ENCODE data around the gene ZFP36. TPM values are rescaled to one million over a fixed set of nuclear protein-coding genes. Genes with fewer than 3 reads are reported as not detected.

The ZFP36 gene
- polyA plus RNA-seq, 2 of the 4 experiments (the other 2 are of a cell fraction): 22.1 to 29.1 TPM

GRCh38 chr19:39412100-39412866, 5.6 kb downstream of the ZFP36 start, which contains the start of gene PLEKHG2:
Gene PLEKHG2 (plus strand): TSS chr19:39412669. CDS start chr19:39414087, 1,418 bp downstream.
- peak; percentile 40 to 66 for ATAC-seq
- TF ChIP-seq PBX3 (IDR thresholded peaks at IDR 0.05): no peak; the same call in none of the 2 replicates
- TF ChIP-seq NR3C1 (IDR thresholded peaks at IDR 0.05): no peak
- peak; percentile 50 for TF ChIP-seq PHF8 (IDR thresholded peaks at IDR 0.05; ENCODE audit: borderline replicate concordance, low read depth)
- TF ChIP-seq CBX2 (IDR thresholded peaks at IDR 0.05; ENCODE audit: borderline replicate concordance, low read depth): no peak
- TF ChIP-seq KDM1A (IDR thresholded peaks at IDR 0.05; ENCODE audit: low read depth): no peak
- TF ChIP-seq KDM5A (IDR thresholded peaks at IDR 0.05): no peak; the same call in 1 of the 2 replicates
- TF ChIP-seq E2F6 (IDR thresholded peaks at IDR 0.05; ENCODE audit: borderline replicate concordance, low read depth): no peak
- peak; percentile 96 for TF ChIP-seq USF2 (IDR thresholded peaks at IDR 0.05)
- peak; percentile 98 for TF ChIP-seq TFCP2L1 (CRISPR knock-in tag; IDR thresholded peaks at IDR 0.05)
- TF ChIP-seq ZFP36 (IDR thresholded peaks at IDR 0.05; ENCODE audit: borderline replicate concordance, partially characterized antibody): peak; percentile 24
- peak; percentile 60; the same call in 1 of the 2 replicates for TF ChIP-seq FOXS1 (CRISPR knock-in tag; IDR thresholded peaks at IDR 0.05)
- TF ChIP-seq RFX5 (IDR thresholded peaks at IDR 0.05): peak; percentile 68
- no peak for TF ChIP-seq CHD4 (IDR thresholded peaks at IDR 0.05; ENCODE audit: borderline replicate concordance)
- TF ChIP-seq GATA3 (IDR thresholded peaks at IDR 0.05; ENCODE audit: borderline replicate concordance): peak; percentile 34; the same call in 1 of the 2 replicates
- TF ChIP-seq ATOH8 (CRISPR knock-in tag; IDR thresholded peaks at IDR 0.05; ENCODE audit: low read depth): peak; percentile 91
- peak; percentile 99 for TF ChIP-seq HMGXB4 (CRISPR knock-in tag; IDR thresholded peaks at IDR 0.05; ENCODE audit: borderline replicate concordance)
- no peak for TF ChIP-seq HEYL (CRISPR knock-in tag; IDR thresholded peaks at IDR 0.05)
- TF ChIP-seq MAX (IDR thresholded peaks at IDR 0.05): peak; percentile 94
- TF ChIP-seq RCOR1 (IDR thresholded peaks at IDR 0.05; ENCODE audit: low read depth, low read length): peak; percentile 67; the same call in 1 of the 2 replicates
- peak in 1 of 2 experiments; percentile 61; a peak in 1 of 5 replicates for TF ChIP-seq EP300 (IDR thresholded peaks at IDR 0.05)
- TF ChIP-seq RNF2 (IDR thresholded peaks at IDR 0.05; ENCODE audit: borderline replicate concordance, low read depth): no peak
- TF ChIP-seq CBX8 (IDR thresholded peaks at IDR 0.05): no peak
- peak; percentile 95 for TF ChIP-seq MYC (IDR thresholded peaks at IDR 0.05; ENCODE audit: borderline replicate concordance, low read length)
- TF ChIP-seq CTCF (IDR thresholded peaks at IDR 0.05): peak; percentile 99
- TF ChIP-seq EHF (CRISPR knock-in tag; IDR thresholded peaks at IDR 0.05): peak; percentile 86
- peak; percentile 95 for TF ChIP-seq RARB (CRISPR knock-in tag; IDR thresholded peaks at IDR 0.05)
- peak; percentile 64 for TF ChIP-seq POLR2A (IDR thresholded peaks at IDR 0.05; ENCODE audit: low read length)
- 0 out of 3 replicates have a peak, but pooled peaks have one; percentile 50 for TF ChIP-seq BCL3 (IDR thresholded peaks at IDR 0.05)
- TF ChIP-seq SMC3 (IDR thresholded peaks at IDR 0.05): peak; percentile 83
- TF ChIP-seq ZSCAN20 (CRISPR knock-in tag; IDR thresholded peaks at IDR 0.05): peak; percentile 81
- TF ChIP-seq MAZ (IDR thresholded peaks at IDR 0.05; ENCODE audit: borderline replicate concordance, low read depth, low read length): peak; percentile 13; the same call in 1 of the 2 replicates

More at GRCh38 chr19:39412100-39412866, 5.6 kb downstream of the ZFP36 start, which contains the start of gene PLEKHG2:
- WGBS (ENCODE audit: missing lambda C conversion rate): 1% methylated on average over 58 of the region's 60 CpGs
- CTCF ChIA-PET: interaction anchor here (0.6 to 2.3 kb wide), 60 partner anchors 13 to 1010 kb away, joined by 3 to 484 read pairs (median 5); partner anchors contain the start of genes EID2B, FAM98C, GMFG and MED29
- no peaks in the 10 kb centered on the region for H3K9me3 ChIP-seq
- H3K27ac ChIP-seq: peak within 1 kb of the TSS; percentile 94 to 99
- peaks cover 43% of the 10 kb centered on the region for H3K4me1 ChIP-seq
- FAIRE-seq (peak; percentile 100), DNase-seq (ENCODE audit: low read depth in 1 of 2, low spot score in 1 of 2) (peak; percentile 100)
- H3K4me3 ChIP-seq: peak within 1 kb of the TSS; percentile 76
- POLR2A ChIA-PET: interaction anchor here (0.6 to 2.3 kb wide), 12 partner anchors 10 to 66 kb away, joined by 3 to 45 read pairs (median 6); partner anchors contain the start of genes MED29, PAF1 and RPS16
- H3K4me2 ChIP-seq: peak within 1 kb of the TSS; percentile 95
